ENCODE data around the gene AKAP13. TPM values are rescaled to one million over a fixed set of nuclear protein-coding genes. Genes with fewer than 3 reads are reported as not detected.
A peak's percentile ranks its signal among the peaks of the same experiment; 100 is the strongest.

The AKAP13 gene
- polyA plus RNA-seq, 3 donors: 47.9 to 99.7 (median 92.6) TPM

DNA sequence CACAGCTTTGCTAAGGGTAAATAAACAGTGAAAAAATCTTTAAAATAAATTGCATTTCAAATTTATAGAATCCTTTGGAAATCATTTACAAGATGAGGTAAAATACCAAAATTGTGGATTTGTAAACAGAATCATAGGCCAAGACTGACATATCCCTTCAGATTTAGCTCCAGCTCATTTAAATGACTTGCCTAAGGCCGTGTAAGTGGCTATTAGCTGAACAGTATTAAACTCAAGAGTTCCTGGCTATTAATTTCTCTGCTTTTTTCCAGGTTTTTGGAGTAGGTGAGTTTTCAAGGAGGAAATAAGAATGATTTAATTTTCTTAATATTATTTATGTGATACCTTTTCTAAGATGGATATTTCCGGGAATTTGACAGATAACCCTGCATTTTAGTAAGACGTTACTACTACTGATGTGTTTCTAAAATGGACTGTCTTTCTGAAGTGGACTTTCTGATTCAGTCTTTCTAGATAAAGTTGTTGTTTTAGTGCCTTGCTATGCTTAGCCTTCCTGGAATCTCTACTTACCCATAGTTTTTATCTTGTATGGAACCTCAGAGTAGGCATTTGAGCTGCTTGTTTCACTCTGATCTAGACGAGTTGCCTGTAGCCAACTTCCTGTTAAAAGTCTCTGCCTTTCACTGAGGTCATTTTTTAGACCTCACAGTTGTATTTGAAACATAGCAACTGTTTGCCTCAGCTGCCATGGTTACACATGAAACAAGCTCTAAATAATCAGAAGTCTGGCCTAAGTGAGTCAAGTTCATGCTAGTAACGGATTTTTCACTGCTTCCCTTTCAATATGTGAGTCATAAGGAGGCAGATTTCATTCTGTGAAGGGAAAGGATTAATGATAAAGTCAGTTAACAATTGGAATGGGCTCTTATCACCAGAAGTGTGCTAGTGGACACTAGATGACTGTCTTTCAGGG lies 287.4 kb downstream of the AKAP13 start:
- no peaks in the 10 kb centered on the region for H3K27me3 Mint-ChIP-seq (ENCODE audit: low read depth in 3 of 3)
- no peak overlapping the region for H3K4me3 Mint-ChIP-seq
- Histone ChIP-seq H3K79me2 (ENCODE audit: insufficient read depth, low read length) (peaks cover 55% of the 10 kb centered on the region), H3K4me2 (replicated peaks; ENCODE audit: extremely low read depth, low read length, poor library complexity, severe bottlenecking) (no peak overlapping the region), H3K4me1 (ENCODE audit: control insufficient read depth in 1 of 2, insufficient read depth in 2 of 2, low read length in 2 of 2) (no peaks in the 10 kb centered on the region), H3K27me3 (ENCODE audit: control insufficient read depth in 2 of 2, insufficient read depth in 2 of 2, low read length in 2 of 2) (no peaks in the 10 kb centered on the region), H3K9ac (ENCODE audit: insufficient read depth, low read length, poor library complexity, severe bottlenecking) (no peak overlapping the region), H3K9me3 (replicated peaks in 1 of 2; ENCODE audit: control insufficient read depth in 1 of 2, insufficient read depth in 1 of 2, low read length in 2 of 2) (no peaks in the 10 kb centered on the region), H4K20me1 (ENCODE audit: insufficient read depth, low read length) (peaks cover 97% of the 10 kb centered on the region), H3K4me3 (replicated peaks in 1 of 3; ENCODE audit: low read depth in 2 of 3, low read length in 3 of 3) (no peak overlapping the region), H3K27ac (ENCODE audit: low read depth in 1 of 2, low read length in 2 of 2) (peak overlapping the region in 1 of 2 donors; percentile 68), H2AFZ (ENCODE audit: insufficient read depth, low read depth, low read length, poor library complexity, severe bottlenecking) (no peak overlapping the region), H3K36me3 (replicated peaks in 1 of 2; ENCODE audit: control insufficient read depth in 1 of 2, insufficient read depth in 2 of 2, low read length in 2 of 2) (peaks cover 92 to 99% of the 10 kb centered on the region in 2 donors)
- intact Hi-C loops (cut with micrococcal nuclease): no loop called here
- DNase-seq: peak; percentile 77 to 94 (median 88)
- peaks cover 17% of the 10 kb centered on the region for H3K4me1 Mint-ChIP-seq
- 17% methylated on average over 1 of the region's 5 CpGs for WGBS (ENCODE audit: insufficient coverage)
- H3K27ac Mint-ChIP-seq: peak overlapping the region; percentile 86 to 95 (median 91)
- H3K36me3 Mint-ChIP-seq: peaks cover 86 to 95% of the 10 kb centered on the region in 2 donors
- H3K9me3 Mint-ChIP-seq: no peaks in the 10 kb centered on the region
- TF ChIP-seq CTCF (IDR thresholded peaks at IDR 0.05): no peak

DNA sequence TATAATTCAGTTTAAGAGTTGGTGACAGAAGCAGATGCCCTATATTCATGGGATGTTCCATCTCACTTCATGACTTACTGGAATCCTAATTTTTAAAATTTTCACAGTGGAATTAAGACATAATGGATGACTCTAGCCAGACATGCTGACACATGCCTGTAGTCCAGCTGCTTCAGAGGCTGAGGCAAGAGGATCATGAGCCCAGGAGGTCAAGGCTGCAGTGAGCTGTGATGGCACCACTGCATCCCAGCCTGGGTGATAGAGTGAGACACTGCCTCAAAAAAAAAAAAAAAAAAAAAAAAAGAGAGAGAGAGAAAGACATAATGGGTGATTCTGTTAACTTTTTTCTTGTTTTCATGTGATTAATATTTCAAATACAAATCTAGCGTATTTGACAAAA lies 290.8 kb downstream of the AKAP13 start:
- Histone ChIP-seq H2AFZ (ENCODE audit: insufficient read depth, low read depth, low read length, poor library complexity, severe bottlenecking) (no peak overlapping the region), H4K20me1 (ENCODE audit: insufficient read depth, low read length) (peaks cover 100% of the 10 kb centered on the region), H3K4me3 (replicated peaks in 1 of 3; ENCODE audit: low read depth in 2 of 3, low read length in 3 of 3) (no peak overlapping the region), H3K27ac (ENCODE audit: low read depth in 1 of 2, low read length in 2 of 2) (no peak overlapping the region), H3K9ac (ENCODE audit: insufficient read depth, low read length, poor library complexity, severe bottlenecking) (no peak overlapping the region), H3K36me3 (replicated peaks in 1 of 2; ENCODE audit: control insufficient read depth in 1 of 2, insufficient read depth in 2 of 2, low read length in 2 of 2) (peaks cover 96 to 99% of the 10 kb centered on the region in 2 donors), H3K9me3 (replicated peaks in 1 of 2; ENCODE audit: control insufficient read depth in 1 of 2, insufficient read depth in 1 of 2, low read length in 2 of 2) (no peaks in the 10 kb centered on the region), H3K4me1 (ENCODE audit: control insufficient read depth in 1 of 2, insufficient read depth in 2 of 2, low read length in 2 of 2) (no peaks in the 10 kb centered on the region), H3K27me3 (ENCODE audit: control insufficient read depth in 2 of 2, insufficient read depth in 2 of 2, low read length in 2 of 2) (no peaks in the 10 kb centered on the region), H3K4me2 (replicated peaks; ENCODE audit: extremely low read depth, low read length, poor library complexity, severe bottlenecking) (no peak overlapping the region), H3K79me2 (ENCODE audit: insufficient read depth, low read length) (peaks cover 57% of the 10 kb centered on the region)
- TF ChIP-seq CTCF (IDR thresholded peaks at IDR 0.05): no peak
- no peaks in the 10 kb centered on the region for H3K9me3 Mint-ChIP-seq
- H3K36me3 Mint-ChIP-seq: peaks cover 81 to 95% of the 10 kb centered on the region in 2 donors
- H3K4me3 Mint-ChIP-seq: no peak overlapping the region
- peak overlapping the region in 4 of 7 donors; percentile 25 to 88 (median 76) for H3K27ac Mint-ChIP-seq
- WGBS (ENCODE audit: insufficient coverage): no CpG with 5 or more reads among the region's 1 CpG
- intact Hi-C loops (cut with micrococcal nuclease): no loop called here
- H3K4me1 Mint-ChIP-seq: peaks cover 17% of the 10 kb centered on the region
- DNase-seq: no peak
- no peaks in the 10 kb centered on the region for H3K27me3 Mint-ChIP-seq (ENCODE audit: low read depth in 3 of 3)
